H9 (cell line): Measurements from ENCODE around the gene SAP30L. TPM values are rescaled to one million over a fixed set of nuclear protein-coding genes. Genes with fewer than 3 reads are reported as not detected.

ENCODE experiments used
- DNase-seq: peaks from one replicate; pipeline ENCODE4 v3.0.0-alpha.2; 2017
- H2AFZ ChIP-seq: one replicate; pipeline ENCODE4 v1.6.1; 2013; ENCODE audit warnings: mild to moderate bottlenecking, low read length, control low read depth, moderate library complexity
- H2AK5ac ChIP-seq: 2 replicates; pipeline ENCODE4 v1.6.1; 2013; ENCODE audit warnings: low read length, control low read depth, mixed read lengths; ENCODE audit not compliant: insufficient read length
- H2BK120ac ChIP-seq: one replicate; pipeline ENCODE4 v1.6.1; 2013; ENCODE audit warnings: low read depth, mild to moderate bottlenecking, low read length, control low read depth, inconsistent platforms; ENCODE audit not compliant: poor library complexity, severe bottlenecking
- H2BK12ac ChIP-seq: 2 replicates; pipeline ENCODE4 v1.6.1; 2013; ENCODE audit warnings: low read length, control low read depth, mixed read lengths, low read depth; ENCODE audit not compliant: insufficient read length
- H2BK15ac ChIP-seq: 2 replicates; pipeline ENCODE4 v1.6.1; 2013; ENCODE audit warnings: low read depth, low read length, control low read depth
- H2BK20ac ChIP-seq: one replicate; pipeline ENCODE4 v1.6.1; 2013; ENCODE audit warnings: low read depth, mild to moderate bottlenecking, low read length, control low read depth, inconsistent platforms; ENCODE audit not compliant: poor library complexity, severe bottlenecking
- H2BK5ac ChIP-seq: 2 replicates; pipeline ENCODE4 v1.6.1; 2013; ENCODE audit warnings: low read length, control low read depth, mixed read lengths; ENCODE audit not compliant: insufficient read length
- H3K14ac ChIP-seq: 2 replicates; pipeline ENCODE4 v1.6.1; 2013; ENCODE audit warnings: low read length, control low read depth; ENCODE audit not compliant: insufficient read depth
- H3K18ac ChIP-seq: 2 replicates; pipeline ENCODE4 v1.6.1; 2013; ENCODE audit warnings: low read depth, mild to moderate bottlenecking, mixed read lengths, low read length, control low read depth; ENCODE audit not compliant: insufficient read length
- H3K23ac ChIP-seq: 2 replicates; pipeline ENCODE4 v1.6.1; 2013; ENCODE audit warnings: low read length, control low read depth, mixed read lengths, low read depth; ENCODE audit not compliant: insufficient read length
- H3K23me2 ChIP-seq: 2 replicates; pipeline ENCODE4 v1.6.1; 2013; ENCODE audit warnings: low read depth, mild to moderate bottlenecking, mixed read lengths, low read length, control low read depth; ENCODE audit not compliant: insufficient read length, poor library complexity, severe bottlenecking
- H3K27ac ChIP-seq: 2 replicates; pipeline ENCODE4 v1.5.1; 2013; ENCODE audit warnings: low read length, control low read depth, mixed read lengths, low read depth; ENCODE audit not compliant: insufficient read length
- H3K27me3 ChIP-seq: 2 replicates; pipeline ENCODE4 v1.6.1; 2013; ENCODE audit warnings: low read length, control low read depth, inconsistent platforms; ENCODE audit not compliant: insufficient read depth
- H3K4ac ChIP-seq: 2 replicates; pipeline ENCODE4 v1.6.1; 2013; ENCODE audit warnings: low read depth, mild to moderate bottlenecking, control low read depth, inconsistent platforms, low read length, moderate library complexity
- H3K4me1 ChIP-seq: 2 replicates; pipeline ENCODE4 v1.6.1; 2013; ENCODE audit warnings: low read length, control low read depth, inconsistent platforms; ENCODE audit not compliant: insufficient read depth
- H3K4me2 ChIP-seq: 2 replicates; pipeline ENCODE4 v1.6.1; 2013; ENCODE audit warnings: low read length, control low read depth, mixed read lengths; ENCODE audit not compliant: insufficient read length, insufficient read depth
- H3K56ac ChIP-seq: 2 replicates; pipeline ENCODE4 v1.6.1; 2013; ENCODE audit warnings: low read depth, mild to moderate bottlenecking, mixed read lengths, low read length, control low read depth; ENCODE audit not compliant: insufficient read length
- H3K79me1 ChIP-seq: 2 replicates; pipeline ENCODE4 v1.6.1; 2013; ENCODE audit warnings: low read depth, mild to moderate bottlenecking, moderate library complexity, low read length, control low read depth, inconsistent platforms; ENCODE audit not compliant: insufficient read depth, poor library complexity, severe bottlenecking
- H3K79me2 ChIP-seq: 2 replicates; pipeline ENCODE4 v1.6.1; 2013; ENCODE audit warnings: low read length, control low read depth, inconsistent platforms; ENCODE audit not compliant: insufficient read depth
- H3K9ac ChIP-seq: 2 replicates; pipeline ENCODE4 v1.6.1; 2013; ENCODE audit warnings: low read length, control low read depth, mixed read lengths; ENCODE audit not compliant: insufficient read length; ENCODE audit errors: extremely low read depth
- H3K9me3 ChIP-seq: one replicate; pipeline ENCODE4 v1.6.1; 2013; ENCODE audit warnings: low read depth, low read length, inconsistent platforms; ENCODE audit not compliant: control insufficient read depth
- H3T11ph ChIP-seq: one replicate; pipeline ENCODE4 v1.6.1; 2013; ENCODE audit warnings: mild to moderate bottlenecking, low read length, control low read depth, inconsistent platforms
- H4K20me1 ChIP-seq: one replicate; pipeline ENCODE4 v1.6.1; 2013; ENCODE audit not compliant: control insufficient read depth, insufficient read length, insufficient read depth
- H4K5ac ChIP-seq: 2 replicates; pipeline ENCODE4 v1.6.1; 2013; ENCODE audit warnings: low read depth, mild to moderate bottlenecking, mixed read lengths, low read length, control low read depth; ENCODE audit not compliant: insufficient read length
- H4K8ac ChIP-seq: replicated peaks from 2 replicates; pipeline ENCODE4 v1.6.1; 2013; ENCODE audit warnings: low read length, control low read depth, mixed read lengths, low read depth; ENCODE audit not compliant: insufficient read length
- H4K91ac ChIP-seq: 2 replicates; pipeline ENCODE4 v1.6.1; 2013; ENCODE audit warnings: low read depth, mild to moderate bottlenecking, moderate library complexity, mixed read lengths, low read length, control low read depth; ENCODE audit not compliant: insufficient read length
- H3K27ac Mint-ChIP-seq, 3 experiments: 2 replicates in 2 of 3; 3 replicates in 1 of 3; pipeline ENCODE4 v1.8.0; 2020 to 2021; ENCODE audit warnings: mixed read lengths in 3 of 3, mild to moderate bottlenecking in 1 of 3, moderate library complexity in 1 of 3
- H3K27me3 Mint-ChIP-seq: 2 replicates; pipeline ENCODE4 v1.8.0; 2021; ENCODE audit warnings: low read depth, mild to moderate bottlenecking, moderate library complexity, mixed read lengths
- H3K36me3 Mint-ChIP-seq, 3 experiments: 2 replicates in 2 of 3; 3 replicates in 1 of 3; pipeline ENCODE4 v1.8.0; 2020 to 2021; ENCODE audit warnings: low read depth in 3 of 3, mixed read lengths in 3 of 3; ENCODE audit not compliant: insufficient read depth in 1 of 3
- H3K4me1 Mint-ChIP-seq, 2 experiments: 2 replicates each; pipeline ENCODE4 v1.8.0; 2020; ENCODE audit warnings: mixed read lengths in 2 of 2
- H3K4me3 Mint-ChIP-seq, 2 experiments: 2 replicates in 1 of 2; 3 replicates in 1 of 2; pipeline ENCODE4 v1.8.0; 2020 to 2021; ENCODE audit warnings: mild to moderate bottlenecking in 2 of 2, mixed read lengths in 2 of 2, moderate library complexity in 1 of 2
- H3K9me3 Mint-ChIP-seq, 2 experiments: 2 replicates in 1 of 2; 3 replicates in 1 of 2; pipeline ENCODE4 v1.8.0; 2020; ENCODE audit warnings: mild to moderate bottlenecking in 2 of 2, mixed read lengths in 2 of 2, moderate library complexity in 1 of 2
- WGBS: extraction: QIAGEN DNeasy Blood & Tissue Kit; methylation state at CpG from one replicate; pipeline ENCODE4 v1.1.7; 2013; ENCODE audit warnings: missing lambda C conversion rate, low lambda C conversion rate, mixed read lengths; ENCODE audit not compliant: insufficient read length; ENCODE audit errors: extremely low coverage; 5-methylcytosine and 5-hydroxymethylcytosine counted together
- total RNA-seq: library from RNA; stranded (reverse); gene quantifications from 2 replicates; pipeline ENCODE4 v1.2.1, GENCODE V29; 2021
- TF ChIP-seq, protein P1 (sequence below): fragments of 200-600 bp; sonication (generic); conservative IDR thresholded peaks from 3 replicates; pipeline ENCODE4 v1.8.0; 2021; ENCODE audit warnings: antibody characterized with exemption, mild to moderate bottlenecking

SAP30L gene
- total RNA-seq, 1 experiment from 2014 or later, result 25.0 TPM

DNA sequence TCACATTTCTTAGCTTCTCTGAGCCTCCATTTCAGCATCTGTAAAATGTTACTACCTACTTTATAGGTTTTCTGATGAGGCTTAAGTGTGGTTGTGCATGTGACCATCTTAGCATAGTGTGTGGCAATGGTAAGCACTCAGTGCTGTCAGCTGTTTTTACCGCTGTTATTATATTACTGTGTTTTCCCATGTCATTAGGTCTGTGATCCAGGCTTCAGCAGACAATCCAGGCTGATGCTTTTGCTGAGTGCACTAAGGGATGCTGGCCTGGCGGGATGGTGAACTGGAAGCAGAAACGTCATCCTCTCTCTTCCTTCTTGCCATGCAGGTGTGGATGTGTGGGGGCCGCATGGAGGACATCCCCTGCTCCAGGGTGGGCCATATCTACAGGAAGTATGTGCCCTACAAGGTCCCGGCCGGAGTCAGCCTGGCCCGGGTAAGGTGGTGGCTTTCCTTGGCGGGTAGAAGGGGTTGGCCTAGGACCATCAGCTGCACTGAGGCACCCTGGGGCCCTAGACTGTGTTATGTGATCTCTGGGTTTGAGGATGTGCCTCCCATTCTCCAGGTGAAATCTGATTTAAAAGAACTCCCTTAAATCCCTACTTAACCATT is 41.9 kb upstream of the SAP30L start:
- Mint-ChIP-seq H3K4me1 (peaks cover 11 to 17% of the 10 kb centered on the region in 2 experiments), H3K4me3 (no peak overlapping the region), H3K27ac (no peak overlapping the region), H3K36me3 (peaks cover 0 to under 1% (median 0%) of the 10 kb centered on the region in 3 experiments; a peak in 1 of 7 replicates), H3K27me3 (no peaks in the 10 kb centered on the region), H3K9me3 (no peaks in the 10 kb centered on the region)
- H3K27me3 ChIP-seq, result no peaks in the 10 kb centered on the region
- no peak overlapping the region for H3K4me2 ChIP-seq
- H3K18ac ChIP-seq, result no peak overlapping the region
- H4K91ac ChIP-seq, result no peak overlapping the region
- H2AFZ ChIP-seq, result no peak overlapping the region
- H3K27ac ChIP-seq, result no peak overlapping the region
- H3K4me1 ChIP-seq, result no peaks in the 10 kb centered on the region
- H2BK15ac ChIP-seq, result no peak overlapping the region
- DNase-seq, result no peak
- no peak overlapping the region for H3K23ac ChIP-seq
- no peak overlapping the region for H3K9ac ChIP-seq
- no peak overlapping the region for H2BK20ac ChIP-seq
- H3K56ac ChIP-seq, result no peak overlapping the region
- H2BK12ac ChIP-seq, result no peak overlapping the region
- no CpG with 5 or more reads among the region's 8 CpGs for WGBS
- H3K4ac ChIP-seq, result no peak overlapping the region
- H3K23me2 ChIP-seq, result no peaks in the 10 kb centered on the region
- no peaks in the 10 kb centered on the region for H3K79me2 ChIP-seq
- no peaks in the 10 kb centered on the region for H3K79me1 ChIP-seq
- H3K14ac ChIP-seq, result no peak overlapping the region
- no peaks in the 10 kb centered on the region for H4K20me1 ChIP-seq
- no peak overlapping the region for H2BK120ac ChIP-seq
- TF ChIP-seq, protein P1, sequence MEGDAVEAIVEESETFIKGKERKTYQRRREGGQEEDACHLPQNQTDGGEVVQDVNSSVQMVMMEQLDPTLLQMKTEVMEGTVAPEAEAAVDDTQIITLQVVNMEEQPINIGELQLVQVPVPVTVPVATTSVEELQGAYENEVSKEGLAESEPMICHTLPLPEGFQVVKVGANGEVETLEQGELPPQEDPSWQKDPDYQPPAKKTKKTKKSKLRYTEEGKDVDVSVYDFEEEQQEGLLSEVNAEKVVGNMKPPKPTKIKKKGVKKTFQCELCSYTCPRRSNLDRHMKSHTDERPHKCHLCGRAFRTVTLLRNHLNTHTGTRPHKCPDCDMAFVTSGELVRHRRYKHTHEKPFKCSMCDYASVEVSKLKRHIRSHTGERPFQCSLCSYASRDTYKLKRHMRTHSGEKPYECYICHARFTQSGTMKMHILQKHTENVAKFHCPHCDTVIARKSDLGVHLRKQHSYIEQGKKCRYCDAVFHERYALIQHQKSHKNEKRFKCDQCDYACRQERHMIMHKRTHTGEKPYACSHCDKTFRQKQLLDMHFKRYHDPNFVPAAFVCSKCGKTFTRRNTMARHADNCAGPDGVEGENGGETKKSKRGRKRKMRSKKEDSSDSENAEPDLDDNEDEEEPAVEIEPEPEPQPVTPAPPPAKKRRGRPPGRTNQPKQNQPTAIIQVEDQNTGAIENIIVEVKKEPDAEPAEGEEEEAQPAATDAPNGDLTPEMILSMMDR, result no peak
- H2AK5ac ChIP-seq, result no peak overlapping the region
- no peaks in the 10 kb centered on the region for H3K9me3 ChIP-seq
- no peak overlapping the region for H2BK5ac ChIP-seq
- H3T11ph ChIP-seq, result no peak overlapping the region
- no peak overlapping the region for H4K5ac ChIP-seq
- no peak overlapping the region for H4K8ac ChIP-seq
